ENCODE results near the gene PKN3. TPM values are rescaled to one million over a fixed set of nuclear protein-coding genes. Genes with fewer than 3 reads are reported as not detected.

PKN3 gene
- total and polyA plus RNA-seq, 2 of the 13 experiments (the other 11 are each of a cell fraction or from before 2014, with no cell fraction given) = 10.5 to 13.2 TPM

GRCh38 chr9:128723866-128724743, 21.8 kb downstream of the PKN3 start, which contains the start of gene ZDHHC12 (continued):
- TF ChIP-seq UBTF (CRISPR knock-in tag; IDR thresholded peaks at IDR 0.05) = peak; percentile 8; the same call in 1 of the 2 replicates
- TF ChIP-seq ATRX (CRISPR knock-in tag; IDR thresholded peaks at IDR 0.05; ENCODE audit: borderline replicate concordance) = no peak
- no peak for TF ChIP-seq BRF2 (CRISPR knock-in tag; IDR thresholded peaks at IDR 0.05)
- TF ChIP-seq ATAD3A (CRISPR knock-in tag; IDR thresholded peaks at IDR 0.05) = no peak
- TF ChIP-seq ISX (CRISPR knock-in tag; conservative IDR thresholded peaks at IDR 0.05) = no peak
- TF ChIP-seq ZGPAT (CRISPR knock-in tag; IDR thresholded peaks at IDR 0.05) = peak; percentile 75
- 0 out of 2 replicates have a peak, but pooled peaks have one; percentile 29 for TF ChIP-seq POGK (CRISPR knock-in tag; conservative IDR thresholded peaks at IDR 0.05)
- TF ChIP-seq DMAP1 (CRISPR knock-in tag; IDR thresholded peaks at IDR 0.05) = peak; percentile 37
- TF ChIP-seq EHMT2 (IDR thresholded peaks at IDR 0.05; ENCODE audit: borderline replicate concordance, low read depth, low read length) = no peak
- no peak for TF ChIP-seq KAT2B (IDR thresholded peaks at IDR 0.05; ENCODE audit: borderline replicate concordance, low read depth, low read length)
- peak; percentile 54; the same call in 1 of the 2 replicates for TF ChIP-seq THAP11 (CRISPR knock-in tag; IDR thresholded peaks at IDR 0.05)
- TF ChIP-seq PCBP1 (IDR thresholded peaks at IDR 0.05; ENCODE audit: borderline replicate concordance, low read depth, low read length) = no peak
- TF ChIP-seq ZNF740 (CRISPR knock-in tag; IDR thresholded peaks at IDR 0.05) = no peak
- TF ChIP-seq KLF12 (CRISPR knock-in tag; IDR thresholded peaks at IDR 0.05; ENCODE audit: borderline replicate concordance) = peak; percentile 69
- TF ChIP-seq KDM1A (CRISPR knock-in tag; IDR thresholded peaks at IDR 0.05) = peak; percentile 99
- peak; percentile 93 for TF ChIP-seq TFDP2 (CRISPR knock-in tag; IDR thresholded peaks at IDR 0.05)
- 0 out of 2 replicates have a peak, but pooled peaks have one; percentile 65 for TF ChIP-seq DNMT1 (CRISPR knock-in tag; IDR thresholded peaks at IDR 0.05)
- TF ChIP-seq GRHL1 (CRISPR knock-in tag; conservative IDR thresholded peaks at IDR 0.05) = no peak
